NCI-H1436 (cell line): ENCODE results near the gene TMED3.
"Not testable (repeated sequence)": the region's sequence is repeated elsewhere in the genome, so short reads cannot be mapped to it uniquely, and the experiment has no call there.

Experiments used
- DNase-seq: peaks from one replicate; lab custom pipeline; 2025; lab: John Stamatoyannopoulos, UW

TMED3 gene

GRCh38 chr15:79316864-79317263, 6.0 kb downstream of the TMED3 start:
- no peak for DNase-seq

GRCh38 chr15:79319973-79320372, 9.1 kb downstream of the TMED3 start:
- DNase-seq: not testable (repeated sequence)

- no peak for DNase-seq
Observed at GRCh38 chr15:79321876-79322275, 11.0 kb downstream of the TMED3 start.

- DNase-seq: no peak
Observed at GRCh38 chr15:79322306-79322705, 11.4 kb downstream of the TMED3 start.

- no peak for DNase-seq
Observed at GRCh38 chr15:79322945-79323344, 12.0 kb downstream of the TMED3 start.

- DNase-seq: no peak
Observed at GRCh38 chr15:79329171-79329611, 18.3 kb downstream of the TMED3 start.

- no peak for DNase-seq
Observed at GRCh38 chr15:79332824-79333510, 22.1 kb downstream of the TMED3 start.

- no peak for DNase-seq
Observed at GRCh38 chr15:79337591-79337990, 26.7 kb downstream of the TMED3 start.

- peak; percentile 1 for DNase-seq
Observed at GRCh38 chr15:79339588-79340314, 28.8 kb downstream of the TMED3 start.

GRCh38 chr15:79340315-79340602, 29.3 kb downstream of the TMED3 start:
- no peak for DNase-seq

- no peak for DNase-seq
Observed at GRCh38 chr15:79341396-79341795, 30.5 kb downstream of the TMED3 start.

- DNase-seq: no peak
Observed at GRCh38 chr15:79349525-79349924, 38.6 kb downstream of the TMED3 start.

- no peak for DNase-seq
Observed at GRCh38 chr15:79352206-79352605, 41.3 kb downstream of the TMED3 start.

GRCh38 chr15:79357566-79357965, 46.7 kb downstream of the TMED3 start:
- DNase-seq: no peak

- DNase-seq: no peak
Observed at GRCh38 chr15:79358069-79358468, 47.2 kb downstream of the TMED3 start.

- no peak for DNase-seq
Observed at GRCh38 chr15:79364571-79365240, 53.8 kb downstream of the TMED3 start.

- no peak for DNase-seq
Observed at GRCh38 chr15:79365765-79366164, 54.9 kb downstream of the TMED3 start.

- DNase-seq: no peak
Observed at GRCh38 chr15:79366691-79367090, 55.8 kb downstream of the TMED3 start.

GRCh38 chr15:79370716-79371115, 59.8 kb downstream of the TMED3 start:
- DNase-seq: no peak

GRCh38 chr15:79371591-79371990, 60.7 kb downstream of the TMED3 start:
- DNase-seq: no peak

- DNase-seq: no peak
Observed at GRCh38 chr15:79372428-79372827, 61.5 kb downstream of the TMED3 start.
